Stimulated activated CD4-positive, alpha-beta T cell treated with anti-CD3 and anti-CD28 coated beads, Interleukin-2, amount 100 ng/mL, for 48 hours (primary cell): ENCODE data around the gene TMPRSS11D.

Source experiments
- DNase-seq, 2 donors: peaks; one replicate each; pipeline ENCODE4 v3.0.0-alpha.2; 2020

TMPRSS11D gene

DNA sequence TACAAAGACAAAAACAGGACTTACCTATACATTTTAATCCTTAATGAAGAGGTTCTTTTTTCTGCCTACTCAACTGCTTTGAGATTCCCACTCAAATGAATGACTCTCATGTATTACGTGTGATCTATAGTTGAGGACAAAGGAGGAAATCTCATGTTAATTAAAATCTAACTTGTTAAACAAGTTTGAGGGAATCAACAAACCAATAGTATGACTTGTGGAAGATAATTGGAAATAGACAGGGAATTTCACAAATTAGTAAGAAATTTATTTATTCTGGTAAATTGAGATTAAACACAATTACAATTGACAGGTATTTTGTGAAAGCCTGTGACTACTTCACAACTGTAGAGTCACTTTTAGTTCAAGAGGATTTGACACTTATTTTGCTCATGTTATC lies at the start of gene TMPRSS11D:
TMPRSS11D (minus strand) TSS at position 101 of the 400 bp plus-strand sequence; CDS start at position 32, 69 bp downstream.
- no peak for DNase-seq

DNA sequence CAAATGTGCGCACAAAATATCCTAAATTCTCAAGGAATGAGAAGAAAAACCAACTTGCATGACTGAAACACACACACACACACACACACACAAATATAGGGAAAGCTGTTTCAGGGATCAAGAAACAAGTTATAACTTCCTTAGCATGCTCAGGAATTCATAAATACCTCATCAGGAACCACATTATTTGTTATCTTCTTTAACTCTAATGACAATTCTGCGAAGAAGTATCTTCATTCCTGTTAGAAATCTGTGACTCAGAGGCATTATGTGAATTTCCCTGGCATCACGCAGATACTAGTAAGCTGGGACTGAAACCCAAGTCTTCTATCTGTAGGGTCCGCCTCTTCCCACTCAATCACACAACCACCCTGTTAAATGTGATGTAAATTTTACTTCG lies 49.2 kb upstream of the TMPRSS11D start:
- no peak for DNase-seq

DNA sequence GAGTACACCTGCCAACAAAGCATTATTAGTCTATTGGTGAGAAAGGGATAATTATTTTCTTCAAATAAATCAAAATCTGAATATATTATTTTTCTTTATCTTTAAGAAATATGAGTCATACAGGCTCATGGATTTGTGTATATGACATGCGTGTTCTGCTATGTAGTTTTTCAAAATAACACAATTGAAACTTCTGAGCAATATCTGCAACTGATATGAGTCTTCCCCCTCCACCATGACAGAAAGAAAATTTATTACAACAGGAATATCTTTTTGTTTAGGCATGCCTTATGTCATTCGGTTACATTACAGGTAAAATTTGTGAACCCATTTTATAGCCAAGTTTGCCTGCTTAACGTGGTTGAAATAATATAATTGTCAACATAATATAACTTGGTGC lies 47.5 kb upstream of the TMPRSS11D start:
- no peak for DNase-seq

GRCh38 chr4:67929426-67929825 lies 45.6 kb upstream of the TMPRSS11D start:
- DNase-seq: no peak

DNA sequence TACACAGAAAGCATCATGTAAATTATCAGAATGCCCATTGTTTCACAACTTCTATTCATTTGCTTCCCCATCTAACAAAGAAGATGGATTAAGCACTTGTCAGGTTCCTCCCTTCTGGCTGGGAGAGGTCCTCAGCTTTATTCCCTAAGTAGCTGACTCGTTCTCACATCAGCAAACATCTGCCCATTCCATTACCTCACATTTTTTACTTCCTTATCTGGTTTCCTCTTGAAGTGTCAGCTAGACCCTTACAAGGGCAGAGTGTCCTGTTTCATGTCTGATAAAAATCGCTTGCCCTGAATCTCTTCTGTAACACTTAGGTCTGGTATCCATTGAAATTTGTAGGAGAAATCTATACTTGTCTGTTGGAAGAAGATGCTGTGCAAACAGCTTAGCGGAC lies 44.7 kb upstream of the TMPRSS11D start:
- no peak for DNase-seq

- DNase-seq: no peak
Observed at GRCh38 chr4:67927251-67927650, 43.4 kb upstream of the TMPRSS11D start.

DNA sequence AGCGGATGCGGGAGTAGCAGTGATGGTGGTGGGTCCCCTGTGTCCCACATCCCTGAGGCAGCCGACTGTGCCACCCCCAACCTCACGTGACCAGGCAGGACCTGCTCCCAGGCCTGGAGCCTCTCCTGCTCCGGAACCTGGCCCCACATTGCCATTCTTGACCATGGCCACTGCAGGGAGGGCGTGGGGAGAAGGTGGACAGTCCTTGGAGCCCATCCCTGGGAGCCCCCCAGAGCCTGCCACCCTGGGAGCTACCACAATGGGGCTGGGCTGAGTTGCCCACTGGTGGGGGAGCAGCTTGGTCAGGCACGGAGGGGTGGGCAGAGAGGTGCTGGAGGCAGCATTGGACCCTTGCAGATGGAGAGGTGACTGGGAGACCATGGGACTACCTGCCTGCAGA lies 42.7 kb upstream of the TMPRSS11D start:
- DNase-seq: no peak

GRCh38 chr4:67922697-67923096 lies 38.9 kb upstream of the TMPRSS11D start:
- DNase-seq: no peak

GRCh38 chr4:67918428-67918827 lies 34.6 kb upstream of the TMPRSS11D start:
- DNase-seq: no peak

DNA sequence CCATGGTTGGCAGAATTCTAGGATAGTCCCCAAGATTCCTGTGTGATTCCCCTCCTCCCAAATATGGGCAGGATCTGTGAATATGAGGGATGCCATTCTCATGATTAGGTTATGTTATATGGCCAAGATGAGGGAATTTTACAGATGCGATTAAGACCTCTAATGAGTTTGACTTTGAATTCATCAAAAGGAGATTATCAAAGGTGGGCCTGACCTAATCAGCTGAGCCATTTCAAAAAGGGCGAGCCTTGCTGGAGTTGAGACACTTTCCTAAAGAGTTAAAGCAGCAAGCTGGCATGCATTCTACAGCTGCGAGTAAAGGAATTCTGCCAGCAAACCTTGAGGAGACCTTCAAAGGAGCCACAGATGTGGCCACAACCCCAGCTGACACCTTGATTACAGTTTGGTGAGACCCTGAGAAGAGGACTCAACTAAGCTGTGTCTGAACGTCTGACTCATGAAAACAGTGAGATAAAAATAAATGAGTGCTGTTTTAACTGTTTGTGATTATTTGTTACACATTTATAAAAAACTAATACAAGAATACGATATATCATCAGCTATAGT lies 31.7 kb upstream of the TMPRSS11D start:
- no peak for DNase-seq

GRCh38 chr4:67912080-67912479 lies 28.3 kb upstream of the TMPRSS11D start:
- no peak for DNase-seq

- no peak for DNase-seq
Observed at GRCh38 chr4:67911638-67912037, 27.8 kb upstream of the TMPRSS11D start.

DNA sequence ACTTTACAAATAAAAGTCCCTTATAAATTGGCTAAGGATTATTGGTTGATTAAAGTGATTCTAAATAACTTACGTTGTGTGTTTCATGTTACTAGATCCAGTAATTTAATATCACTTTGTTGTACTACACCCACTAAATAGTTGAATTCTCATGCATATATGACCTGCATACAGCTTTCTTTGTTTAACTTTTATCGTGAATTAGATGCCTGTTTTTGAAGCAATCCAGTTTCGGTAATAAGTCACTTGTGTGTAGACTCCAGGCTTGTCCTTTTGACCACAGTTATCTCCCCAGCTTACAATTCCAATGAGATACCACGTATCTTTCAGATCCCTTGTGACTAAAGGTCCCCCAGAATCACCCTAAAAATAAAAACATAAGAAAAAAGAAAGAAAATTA lies 27.3 kb upstream of the TMPRSS11D start:
- DNase-seq: no peak

- no peak for DNase-seq
Observed at GRCh38 chr4:67910585-67910905, 26.7 kb upstream of the TMPRSS11D start.

- DNase-seq: no peak
Observed at GRCh38 chr4:67909905-67910584, 26.2 kb upstream of the TMPRSS11D start.

DNA sequence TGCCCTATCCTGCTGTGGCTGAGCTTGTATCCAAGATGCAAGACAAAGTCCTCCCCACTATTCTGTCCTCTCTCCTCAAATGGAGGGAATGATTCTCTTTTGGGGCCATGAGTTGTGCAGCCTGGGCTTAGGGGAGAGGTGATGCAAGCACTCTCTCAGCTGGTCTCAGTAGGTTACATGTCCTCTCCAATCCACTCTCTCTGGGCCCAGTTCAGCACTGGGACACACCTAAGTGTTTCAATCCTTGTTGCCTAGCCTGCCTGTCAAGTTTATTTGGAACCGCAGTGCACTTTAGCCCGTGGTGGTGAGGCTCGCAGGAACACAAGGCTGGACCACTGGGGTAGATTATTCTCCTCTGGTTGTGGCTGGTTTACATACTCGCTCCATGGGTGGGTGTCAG lies 23.8 kb upstream of the TMPRSS11D start:
- DNase-seq: no peak

DNA sequence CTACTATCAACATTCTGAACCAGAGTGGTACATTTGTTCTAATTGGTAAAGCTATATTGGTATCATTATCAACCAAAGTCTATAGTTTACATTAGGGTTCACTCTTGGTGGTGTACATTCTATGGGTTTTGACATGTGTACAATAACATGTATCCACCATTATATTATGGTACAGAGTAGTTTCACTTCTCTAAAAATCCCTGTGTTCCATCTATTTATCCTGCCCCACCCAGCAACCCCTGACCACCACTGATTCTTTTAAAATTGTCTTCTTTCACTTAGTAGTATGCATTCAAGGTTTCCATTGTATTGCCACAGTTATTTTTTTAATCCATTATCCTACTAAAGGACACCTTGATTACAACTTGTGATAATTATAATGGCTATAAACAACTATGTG lies 15.3 kb upstream of the TMPRSS11D start:
- no peak for DNase-seq

GRCh38 chr4:67897686-67898085 lies 13.9 kb upstream of the TMPRSS11D start:
- DNase-seq: no peak

DNA sequence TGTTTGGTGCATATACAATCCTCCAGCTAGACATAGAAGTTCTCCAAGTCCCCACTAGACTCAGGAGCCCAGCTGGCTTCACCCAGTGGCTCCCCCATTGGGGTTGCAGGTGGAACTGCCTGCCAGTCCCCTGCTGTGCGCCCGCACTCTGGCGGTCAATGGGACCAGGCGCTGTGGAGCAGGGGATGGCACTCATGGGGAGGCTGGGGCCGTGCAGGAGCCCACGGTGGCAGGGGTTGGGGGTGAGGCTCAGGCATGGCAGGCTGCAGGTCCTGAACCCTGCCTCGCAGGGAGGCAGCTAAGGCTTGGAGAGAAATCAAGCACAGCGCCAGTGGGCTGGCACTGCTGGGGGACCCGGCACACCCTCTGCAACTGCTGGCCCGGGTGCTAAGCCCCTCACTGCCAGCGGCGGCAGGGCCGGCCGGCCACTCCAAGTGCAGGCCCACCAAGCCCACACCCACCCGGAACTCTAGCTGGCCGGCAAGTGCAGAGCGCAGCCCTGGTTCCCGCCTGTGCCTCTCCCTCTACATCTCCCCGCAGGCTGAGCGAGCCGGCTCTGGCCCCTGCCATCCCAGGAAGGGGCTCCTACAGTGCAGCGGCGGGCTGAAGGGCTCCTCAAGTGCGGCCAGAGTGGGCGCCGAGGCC lies 12.7 kb upstream of the TMPRSS11D start:
- no peak for DNase-seq

GRCh38 chr4:67894659-67895058 lies 10.9 kb upstream of the TMPRSS11D start:
- DNase-seq: no peak

DNA sequence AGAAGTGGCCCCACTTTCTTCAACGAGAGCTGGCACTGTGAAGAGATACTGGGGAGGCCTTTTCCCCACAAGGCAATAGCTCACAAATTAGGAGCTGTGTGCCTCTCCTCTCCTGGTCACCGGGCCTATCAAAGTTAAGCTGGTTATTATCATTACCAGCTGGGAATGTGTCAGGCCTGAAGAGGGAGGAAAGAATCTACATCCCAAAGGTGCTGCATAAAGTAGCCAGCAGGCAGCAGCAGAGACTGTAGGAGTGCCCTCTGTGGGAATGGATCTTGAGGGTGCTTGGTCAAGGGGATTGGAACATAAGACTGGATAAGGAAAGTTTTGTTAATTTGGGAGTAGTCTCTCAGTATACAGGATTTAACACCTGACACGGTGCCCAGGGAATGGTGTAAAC lies 9.1 kb upstream of the TMPRSS11D start:
- no peak for DNase-seq

- no peak for DNase-seq
Observed at GRCh38 chr4:67892253-67892652, 8.5 kb upstream of the TMPRSS11D start.

DNA sequence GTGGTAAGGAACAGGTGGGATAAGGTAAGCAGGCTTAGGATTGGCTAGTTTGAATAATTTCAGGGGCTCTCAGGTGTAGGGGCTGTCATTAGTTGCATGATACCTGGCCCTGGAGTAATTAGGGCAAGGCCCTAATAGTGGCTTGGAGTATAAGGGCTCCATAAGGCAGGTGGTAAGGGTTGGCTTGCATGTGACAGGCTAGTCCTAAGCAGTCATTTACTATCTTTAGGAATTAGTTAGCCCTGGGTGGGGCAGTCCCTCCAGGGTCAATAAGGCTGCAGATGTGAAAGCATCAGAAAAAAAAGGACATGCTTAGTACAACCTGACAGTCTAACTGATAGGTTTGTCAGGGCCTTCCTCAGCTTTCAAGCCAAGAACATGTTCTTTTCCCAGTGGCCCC lies 7.8 kb upstream of the TMPRSS11D start:
- DNase-seq: no peak

GRCh38 chr4:67886281-67886680 lies 2.5 kb upstream of the TMPRSS11D start:
- no peak for DNase-seq

DNA sequence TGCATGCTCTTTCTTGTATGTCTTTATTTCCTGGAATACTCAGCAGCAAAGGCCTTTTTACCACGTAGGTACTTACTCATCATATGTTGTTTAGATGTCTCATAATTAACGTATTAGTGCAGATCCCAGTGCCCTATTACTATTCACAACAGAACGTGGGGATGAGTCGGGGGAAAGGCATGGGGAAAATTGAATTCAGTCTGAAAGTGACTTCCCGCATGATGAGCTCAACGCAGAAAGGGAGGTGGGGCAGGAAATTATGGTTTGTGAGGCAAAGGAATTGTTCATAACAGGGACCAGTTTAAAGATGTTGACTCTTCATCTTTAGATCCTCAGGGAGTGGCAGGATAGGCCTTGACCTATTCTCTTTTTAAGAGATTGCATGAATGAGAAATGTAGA lies 2.0 kb upstream of the TMPRSS11D start:
- no peak for DNase-seq
